Measurements from ENCODE around the gene TMEM33. TPM values are rescaled to one million over a fixed set of nuclear protein-coding genes. Genes with fewer than 3 reads are reported as not detected.
A peak's percentile ranks its signal among the peaks of the same experiment; 100 is the strongest.

TMEM33 gene
- total RNA-seq, 1 experiment from 2014 or later = 82.4 TPM

DNA sequence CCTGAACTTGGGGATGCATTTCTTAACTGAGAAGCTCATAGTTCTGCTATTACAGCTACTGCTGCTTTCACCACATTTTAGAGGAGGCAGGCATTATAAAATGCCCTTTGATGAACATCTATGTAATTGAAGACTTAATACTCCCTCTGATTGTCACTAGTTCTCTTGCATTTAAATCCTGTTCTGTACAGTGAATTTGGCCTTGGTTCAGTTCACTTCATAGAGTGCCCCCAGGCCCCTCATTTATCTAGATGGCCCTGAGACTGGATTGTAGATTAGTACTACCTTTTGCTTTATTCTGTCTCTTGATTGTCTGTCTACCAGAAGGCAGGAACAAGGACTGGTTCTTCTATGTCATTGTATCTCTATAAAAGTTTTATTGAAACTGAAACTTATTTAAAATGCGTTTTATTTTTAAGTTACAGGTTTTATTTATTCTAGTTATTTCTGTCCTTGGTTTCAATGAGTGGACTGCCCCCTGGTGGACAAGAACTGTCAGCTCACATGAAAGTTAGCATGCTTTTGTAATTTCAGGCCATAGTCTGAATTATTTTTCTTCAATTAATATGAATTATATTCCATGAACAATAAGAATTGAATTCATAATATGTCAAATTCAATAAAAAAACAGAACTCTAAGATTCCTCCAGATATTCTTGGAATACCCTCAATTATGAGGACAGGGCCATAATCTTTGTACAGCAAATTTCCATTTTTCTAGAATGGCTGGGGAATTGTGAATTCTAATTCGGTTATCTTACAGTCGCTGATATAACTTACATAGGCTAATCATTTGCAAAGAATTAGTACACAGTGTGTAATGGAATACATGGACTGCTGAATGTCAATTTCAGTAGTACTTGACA lies 47.2 kb upstream of the TMEM33 start (continued):
- 0 out of 2 replicates have a peak, but pooled peaks have one; percentile 11 for TF ChIP-seq CEBPB (IDR thresholded peaks at IDR 0.05; ENCODE audit: low read depth)
- TF ChIP-seq ZFX (IDR thresholded peaks at IDR 0.05) = no peak
- TF ChIP-seq ZNF274 (IDR thresholded peaks at IDR 0.05; ENCODE audit: low read depth, low read length) = no peak
- no peak for TF ChIP-seq CBX3 (IDR thresholded peaks at IDR 0.05; ENCODE audit: low read depth)
- TF ChIP-seq POLR2A (IDR thresholded peaks at IDR 0.05; ENCODE audit: borderline replicate concordance, extremely low read depth, insufficient read depth, insufficient read length) = no peak

DNA sequence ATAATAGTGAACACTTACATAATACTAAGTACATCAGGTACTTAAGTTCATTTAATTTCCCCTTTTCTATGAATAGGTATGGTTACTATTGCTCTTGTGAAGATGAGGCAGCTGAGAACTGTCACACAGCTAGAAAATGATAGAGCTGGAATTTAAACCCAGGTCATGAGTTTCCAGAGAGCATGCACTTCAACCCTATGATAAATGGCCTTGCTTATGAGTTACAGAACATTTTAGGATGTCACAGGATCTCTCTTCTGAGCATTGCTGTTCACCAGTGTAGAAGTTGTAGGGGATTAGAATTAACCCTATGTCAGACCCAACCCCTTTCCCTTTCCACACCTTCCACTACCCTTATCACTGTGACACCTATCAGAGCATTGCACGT lies 46.5 kb upstream of the TMEM33 start:
- no peaks in the 10 kb centered on the region for H3K79me2 ChIP-seq (ENCODE audit: insufficient read depth, low read length)
- H3K9me2 ChIP-seq (ENCODE audit: insufficient read depth) = no peaks in the 10 kb centered on the region
- no peak for TF ChIP-seq RAD21 (IDR thresholded peaks at IDR 0.05; ENCODE audit: low read depth)
- TF ChIP-seq, protein P1, sequence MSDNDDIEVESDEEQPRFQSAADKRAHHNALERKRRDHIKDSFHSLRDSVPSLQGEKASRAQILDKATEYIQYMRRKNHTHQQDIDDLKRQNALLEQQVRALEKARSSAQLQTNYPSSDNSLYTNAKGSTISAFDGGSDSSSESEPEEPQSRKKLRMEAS (IDR thresholded peaks at IDR 0.05) = no peak
- TF ChIP-seq SRF (IDR thresholded peaks at IDR 0.05; ENCODE audit: low read depth) = no peak
- TF ChIP-seq POLR2A (IDR thresholded peaks at IDR 0.05; ENCODE audit: borderline replicate concordance, extremely low read depth, insufficient read depth, insufficient read length) = no peak
- no peak for TF ChIP-seq SIN3A (IDR thresholded peaks at IDR 0.05; ENCODE audit: low read depth)
- TF ChIP-seq ZFX (IDR thresholded peaks at IDR 0.05) = no peak
- no peaks in the 10 kb centered on the region for H3K9me3 ChIP-seq (ENCODE audit: control insufficient read depth in 1 of 2, insufficient read depth in 1 of 2, low read depth in 1 of 2, low read length in 2 of 2)
- peak overlapping the region; percentile 95 for H2AFZ ChIP-seq (ENCODE audit: low read depth, low read length, poor library complexity, severe bottlenecking)
- no peak overlapping the region for H3K4me3 ChIP-seq (replicated peaks in 1 of 2; ENCODE audit: low read depth in 1 of 2, low read length in 2 of 2)
- ATAC-seq (no peak), DNase-seq (ENCODE audit: low read depth, low spot score) (no peak)
- H3K4me2 ChIP-seq (ENCODE audit: low read length) = no peak overlapping the region
- ChIA-PET POLR2A (no interaction called here), RAD21 (ENCODE audit: low non-redundant PET in 1 of 2, low total read pairs in 2 of 2, uncharacterized antibody in 2 of 2, unreplicated experiment in 2 of 2) (no interaction called here), CTCF (interaction anchor here (0.9 to 2.0 kb wide), 9 partner anchors 9 to 608 kb away, joined by 3 to 13 read pairs (median 3); no protein-coding TSS in a partner anchor)
- no peak overlapping the region for H3K9ac ChIP-seq (ENCODE audit: low read length)
- no peak overlapping the region for H3K27ac ChIP-seq (ENCODE audit: low read depth, low read length)
- no peaks in the 10 kb centered on the region for H3K36me3 ChIP-seq (ENCODE audit: control insufficient read depth in 1 of 2, insufficient read depth in 2 of 2, low read length in 2 of 2)
- no peaks in the 10 kb centered on the region for H3K27me3 ChIP-seq (ENCODE audit: insufficient read depth, low read length)
- intact Hi-C loops (cut with micrococcal nuclease) = loop anchor here (1.0 to 2.0 kb wide), 2 partner anchors 195 to 608 kb away; no protein-coding TSS in a partner anchor
- no peaks in the 10 kb centered on the region; a peak in 1 of 4 replicates for H3K4me1 ChIP-seq (ENCODE audit: control insufficient read depth in 1 of 2, insufficient read depth in 2 of 2, low read length in 2 of 2)
- no peaks in the 10 kb centered on the region for H4K20me1 ChIP-seq (ENCODE audit: insufficient read depth)
- no TSS peak for BruUV-seq (replicated peaks)

Measured in HCT116 (cell line).